Islet precursor cell (in vitro differentiated cells): ENCODE measurements around the gene LRRC3C.

ENCODE experiments used
- DNase-seq: peaks from one replicate; pipeline ENCODE4 v3.0.0-alpha.2; 2018

LRRC3C gene

GRCh38 chr17:39950871-39951348 is 23.4 kb downstream of the LRRC3C start:
- DNase-seq, result no peak

GRCh38 chr17:39951924-39952679 is 24.6 kb downstream of the LRRC3C start:
- DNase-seq, result no peak

GRCh38 chr17:39952680-39953470 is 25.3 kb downstream of the LRRC3C start:
- DNase-seq, result peak; percentile 100

GRCh38 chr17:39953471-39953888 is 25.9 kb downstream of the LRRC3C start:
- no peak for DNase-seq

GRCh38 chr17:39954876-39955275 is 27.3 kb downstream of the LRRC3C start:
- no peak for DNase-seq

GRCh38 chr17:39955726-39956225 is 28.2 kb downstream of the LRRC3C start:
- no peak for DNase-seq

- no peak for DNase-seq
These were observed 33.1 kb downstream of the LRRC3C start for GRCh38 chr17:39960524-39961041.

- no peak for DNase-seq
These were observed 35.2 kb downstream of the LRRC3C start, which contains the start of gene GSDMA for GRCh38 chr17:39962642-39963220. GSDMA (plus strand) TSS chr17:39963004; CDS start chr17:39965688, 2,684 bp downstream.

GRCh38 chr17:39963829-39964228 is 36.3 kb downstream of the LRRC3C start:
- DNase-seq, result no peak

- no peak for DNase-seq
These were observed 37.6 kb downstream of the LRRC3C start for GRCh38 chr17:39965017-39965699.

GRCh38 chr17:39966771-39967170 is 39.2 kb downstream of the LRRC3C start:
- DNase-seq, result no peak

GRCh38 chr17:39968761-39969160 is 41.2 kb downstream of the LRRC3C start:
- no peak for DNase-seq

GRCh38 chr17:39969375-39969774 is 41.8 kb downstream of the LRRC3C start:
- no peak for DNase-seq

GRCh38 chr17:39970157-39970692 is 42.7 kb downstream of the LRRC3C start:
- no peak for DNase-seq

- no peak for DNase-seq
These were observed 43.6 kb downstream of the LRRC3C start for GRCh38 chr17:39971076-39971603.

GRCh38 chr17:39972271-39972670 is 44.7 kb downstream of the LRRC3C start:
- DNase-seq, result no peak

GRCh38 chr17:39973496-39973895 is 46.0 kb downstream of the LRRC3C start:
- no peak for DNase-seq

- no peak for DNase-seq
These were observed 46.9 kb downstream of the LRRC3C start for GRCh38 chr17:39974433-39974832.

GRCh38 chr17:39975801-39976200 is 48.3 kb downstream of the LRRC3C start:
- no peak for DNase-seq

- peak; percentile 87 for DNase-seq
These were observed 51.6 kb downstream of the LRRC3C start for GRCh38 chr17:39979016-39979670.

GRCh38 chr17:39979893-39980350 is 52.4 kb downstream of the LRRC3C start:
- DNase-seq, result no peak
